ENCODE measurements around the gene LHX5.

DNA sequence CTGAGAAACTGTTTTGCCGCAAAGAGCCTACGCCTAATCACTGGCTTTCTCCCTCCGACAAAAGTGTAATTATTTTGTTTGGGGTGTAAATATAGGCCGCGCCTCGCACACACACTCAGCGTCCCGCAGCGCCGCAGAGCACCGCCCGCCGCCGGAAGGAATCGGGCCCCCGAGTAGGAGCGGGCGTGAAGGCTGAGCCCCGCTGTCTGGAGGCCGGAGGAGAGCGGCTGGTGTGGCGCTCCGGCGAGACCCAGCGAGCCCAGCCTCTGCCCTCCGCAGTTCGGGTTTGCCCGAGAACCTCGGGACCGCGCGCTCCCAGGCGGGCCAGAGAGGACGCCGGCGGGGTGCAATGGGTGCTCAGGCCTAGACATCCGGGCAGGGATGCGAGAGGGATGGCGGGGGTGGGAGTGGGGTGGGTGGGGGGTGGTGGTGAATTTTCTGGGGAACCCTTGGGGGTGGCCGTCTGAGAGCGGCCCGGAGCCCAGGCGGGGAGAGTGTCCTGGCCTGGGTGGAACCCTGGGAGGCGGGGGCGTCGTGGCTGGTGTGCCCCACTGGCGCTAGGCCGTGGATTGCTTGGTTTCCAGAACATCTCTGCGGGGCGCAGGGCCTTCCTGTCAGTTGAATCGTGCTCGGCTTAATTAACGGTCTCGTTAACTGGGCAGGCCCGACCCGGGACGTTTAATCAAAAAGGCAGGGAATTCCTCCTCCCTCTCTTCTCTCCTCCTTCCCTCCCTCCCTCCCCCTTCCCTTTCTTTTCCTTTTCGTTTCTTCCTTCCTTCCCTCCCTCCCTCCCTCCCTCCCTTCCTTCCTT lies 4.7 kb upstream of the LHX5 start:
- TF ChIP-seq, protein P1, sequence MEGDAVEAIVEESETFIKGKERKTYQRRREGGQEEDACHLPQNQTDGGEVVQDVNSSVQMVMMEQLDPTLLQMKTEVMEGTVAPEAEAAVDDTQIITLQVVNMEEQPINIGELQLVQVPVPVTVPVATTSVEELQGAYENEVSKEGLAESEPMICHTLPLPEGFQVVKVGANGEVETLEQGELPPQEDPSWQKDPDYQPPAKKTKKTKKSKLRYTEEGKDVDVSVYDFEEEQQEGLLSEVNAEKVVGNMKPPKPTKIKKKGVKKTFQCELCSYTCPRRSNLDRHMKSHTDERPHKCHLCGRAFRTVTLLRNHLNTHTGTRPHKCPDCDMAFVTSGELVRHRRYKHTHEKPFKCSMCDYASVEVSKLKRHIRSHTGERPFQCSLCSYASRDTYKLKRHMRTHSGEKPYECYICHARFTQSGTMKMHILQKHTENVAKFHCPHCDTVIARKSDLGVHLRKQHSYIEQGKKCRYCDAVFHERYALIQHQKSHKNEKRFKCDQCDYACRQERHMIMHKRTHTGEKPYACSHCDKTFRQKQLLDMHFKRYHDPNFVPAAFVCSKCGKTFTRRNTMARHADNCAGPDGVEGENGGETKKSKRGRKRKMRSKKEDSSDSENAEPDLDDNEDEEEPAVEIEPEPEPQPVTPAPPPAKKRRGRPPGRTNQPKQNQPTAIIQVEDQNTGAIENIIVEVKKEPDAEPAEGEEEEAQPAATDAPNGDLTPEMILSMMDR (IDR thresholded peaks at IDR 0.05) = no peak
- no peak for TF ChIP-seq POLR2A (IDR thresholded peaks at IDR 0.05)

Measured in ovary (tissue), 3 donors.